HCT116 (cell line): ENCODE data around the gene SLC4A9. TPM values are rescaled to one million over a fixed set of nuclear protein-coding genes. Genes with fewer than 3 reads are reported as not detected.

ENCODE experiments used
- ATAC-seq: fragments of 200-7000 bp; cut with Tn5 transposase; 2 replicates; pipeline ENCODE4 v1.9.1; 2020; ENCODE audit warnings: mild to moderate bottlenecking, moderate library complexity
- BruUV-seq: library from RNA; stranded (reverse); fragments of 400-500 nt; replicated peaks from 2 replicates; lab custom pipeline; 2021; lab: Mats Ljungman, UMichigan
- CTCF ChIA-PET: fragments of 300-600 bp; sonication (Branson Sonifier 250); formaldehyde crosslinking; loops from one replicate; lab custom pipeline; 2021; ENCODE audit warnings: antibody characterized with exemption; lab: Charles Lee
- POLR2A ChIA-PET: fragments of 300-600, 350-600 bp; sonication (Branson Sonifier 250); formaldehyde crosslinking; loops from one replicate; lab custom pipeline; 2021; ENCODE audit warnings: antibody characterized with exemption; lab: Charles Lee
- RAD21 ChIA-PET, 2 experiments: fragments of 300-600 bp; sonication (Branson Sonifier 250); formaldehyde crosslinking; loops; one replicate each; lab custom pipeline; 2023; ENCODE audit warnings: low total read pairs in 2 of 2; ENCODE audit not compliant: uncharacterized antibody in 2 of 2, unreplicated experiment in 2 of 2, low non-redundant PET in 1 of 2; lab: Charles Lee
- DNase-seq: peaks from one replicate; pipeline ENCODE4 v3.0.0-alpha.2; 2010; ENCODE audit warnings: low read depth, low spot score
- H2AFZ ChIP-seq: fragments of 200-600 bp; shearing (Covaris generic), sonication (generic); 2 replicates; pipeline ENCODE4 v1.6.1; 2017; ENCODE audit warnings: low read depth, mixed run types, mixed read lengths, antibody characterized with exemption, low read length; ENCODE audit not compliant: poor library complexity, severe bottlenecking
- H3K27ac ChIP-seq: 2 replicates; pipeline ENCODE4 v1.5.1; 2012; ENCODE audit warnings: low read depth, low read length
- H3K27me3 ChIP-seq: fragments of 200-600 bp; sonication (generic); 2 replicates; pipeline ENCODE4 v1.6.1; 2016; ENCODE audit warnings: mixed run types, low read length, mixed read lengths; ENCODE audit not compliant: insufficient read depth
- H3K36me3 ChIP-seq, 2 experiments: fragments of 200-500 bp in 1 of 2; fragments of 200-600 bp in 1 of 2; sonication (Bioruptor generic) in 1 of 2; sonication (generic) in 1 of 2; 2 replicates each; pipeline versions ENCODE4 v1.5.1 to v1.6.1; 2014 to 2016; ENCODE audit warnings: low read length in 2 of 2, inconsistent platforms in 1 of 2, mixed read lengths in 1 of 2, mixed run types in 1 of 2; ENCODE audit not compliant: insufficient read depth in 2 of 2, control insufficient read depth in 1 of 2
- H3K4me1 ChIP-seq, 2 experiments: fragments of 200-600 bp in 1 of 2; sonication (generic) in 1 of 2; 2 replicates each; pipeline versions ENCODE4 v1.5.1 to v1.6.1; 2012 to 2017; ENCODE audit warnings: low read length in 2 of 2, inconsistent platforms in 1 of 2, mild to moderate bottlenecking in 1 of 2, mixed read lengths in 1 of 2, mixed run types in 1 of 2, moderate library complexity in 1 of 2; ENCODE audit not compliant: insufficient read depth in 2 of 2, control insufficient read depth in 1 of 2
- H3K4me2 ChIP-seq: fragments of 200-600 bp; sonication (generic); 2 replicates; pipeline ENCODE4 v1.6.1; 2017; ENCODE audit warnings: mixed run types, low read length, mixed read lengths
- H3K4me3 ChIP-seq, 2 experiments: fragments of 200-600 bp in 1 of 2; sonication (generic) in 1 of 2; replicated peaks in 1 of 2; 2 replicates each; pipeline ENCODE4 v1.5.1; 2011 to 2016; ENCODE audit warnings: low read length in 2 of 2, control low read depth in 1 of 2, low read depth in 1 of 2, mild to moderate bottlenecking in 1 of 2, mixed read lengths in 1 of 2, mixed run types in 1 of 2
- H3K79me2 ChIP-seq: fragments of 200-600 bp; sonication (generic); 2 replicates; pipeline ENCODE4 v1.6.1; 2017; ENCODE audit warnings: mild to moderate bottlenecking, mixed run types, low read length, moderate library complexity, mixed read lengths; ENCODE audit not compliant: insufficient read depth
- H3K9ac ChIP-seq: fragments of 200-600 bp; sonication (generic); 2 replicates; pipeline ENCODE4 v1.6.1; 2016; ENCODE audit warnings: low read length, mixed read lengths
- H3K9me2 ChIP-seq: fragments of 200-600 bp; sonication (generic), shearing (Covaris generic); 2 replicates; pipeline ENCODE4 v1.6.1; 2017; ENCODE audit warnings: mixed run types, mild to moderate bottlenecking, moderate library complexity; ENCODE audit not compliant: insufficient read depth
- H3K9me3 ChIP-seq, 2 experiments: fragments of 200-500 bp in 1 of 2; fragments of 200-600 bp in 1 of 2; sonication (Bioruptor generic) in 1 of 2; sonication (generic) in 1 of 2; 2 replicates each; pipeline ENCODE4 v1.6.1; 2014 to 2017; ENCODE audit warnings: low read length in 2 of 2, mixed read lengths in 2 of 2, inconsistent platforms in 1 of 2, low read depth in 1 of 2, mild to moderate bottlenecking in 1 of 2, mixed run types in 1 of 2, moderate library complexity in 1 of 2; ENCODE audit not compliant: control insufficient read depth in 1 of 2, insufficient read depth in 1 of 2
- H4K20me1 ChIP-seq: fragments of 200-600 bp; sonication (generic), shearing (Covaris generic); 2 replicates; pipeline ENCODE4 v1.6.1; 2017; ENCODE audit warnings: mixed run types, mild to moderate bottlenecking, moderate library complexity; ENCODE audit not compliant: insufficient read depth
- CBX3 ChIP-seq: IDR thresholded peaks from 2 replicates; pipeline ENCODE4 v1.6.1; 2012; ENCODE audit warnings: low read depth
- CEBPB ChIP-seq: IDR thresholded peaks from 2 replicates; pipeline ENCODE4 v1.6.1; 2012; ENCODE audit warnings: low read depth
- JUND ChIP-seq: IDR thresholded peaks from 2 replicates; pipeline ENCODE4 v1.6.1; 2012
- POLR2A ChIP-seq: IDR thresholded peaks from 2 replicates; pipeline ENCODE4 v1.7.0; 2011; ENCODE audit warnings: borderline replicate concordance; ENCODE audit not compliant: insufficient read depth, insufficient read length; ENCODE audit errors: extremely low read depth
- POLR2AphosphoS5 ChIP-seq: IDR thresholded peaks from 2 replicates; pipeline ENCODE4 v1.6.1; 2011; ENCODE audit warnings: mild to moderate bottlenecking, low read depth, low read length, moderate library complexity
- SIN3A ChIP-seq: IDR thresholded peaks from 2 replicates; pipeline ENCODE4 v1.6.1; 2012; ENCODE audit warnings: low read depth
- SRF ChIP-seq: IDR thresholded peaks from 2 replicates; pipeline ENCODE4 v1.6.1; 2012; ENCODE audit warnings: low read depth
- TCF7L2 ChIP-seq: IDR thresholded peaks from 2 replicates; pipeline ENCODE4 v1.7.0; 2011; ENCODE audit warnings: borderline replicate concordance, inconsistent platforms; ENCODE audit not compliant: insufficient read depth, insufficient read length; ENCODE audit errors: extremely low read depth
- YY1 ChIP-seq: IDR thresholded peaks from 2 replicates; pipeline ENCODE4 v1.6.1; 2011; ENCODE audit warnings: low read length, low read depth, moderate library complexity, mild to moderate bottlenecking; ENCODE audit not compliant: insufficient replicate concordance; ENCODE audit errors: extremely low read depth
- ZFX ChIP-seq: fragments of 450-650 bp; IDR thresholded peaks from 2 replicates; pipeline ENCODE4 v1.6.1; 2017
- ZNF274 ChIP-seq: fragments of 200-500 bp; sonication (Bioruptor generic); IDR thresholded peaks from 2 replicates; pipeline ENCODE4 v1.6.1; 2014; ENCODE audit warnings: mild to moderate bottlenecking, low read depth, low read length, inconsistent platforms
- intact Hi-C: fragments of 100-400 bp; cut with micrococcal nuclease; formaldehyde crosslinking; loops from 2 replicates; pipeline ENCODE4 v1.10.0; 2022
- total RNA-seq: library from RNA; stranded (reverse); gene quantifications from one replicate; pipeline ENCODE4 v1.2.1, GENCODE V29; 2021; ENCODE audit not compliant: unreplicated experiment
- TF ChIP-seq, protein P1 (sequence below): IDR thresholded peaks from 2 replicates; pipeline ENCODE4 v1.6.1; 2012

The SLC4A9 gene
- total RNA-seq, 1 experiment from 2014 or later: 0.49 TPM

DNA sequence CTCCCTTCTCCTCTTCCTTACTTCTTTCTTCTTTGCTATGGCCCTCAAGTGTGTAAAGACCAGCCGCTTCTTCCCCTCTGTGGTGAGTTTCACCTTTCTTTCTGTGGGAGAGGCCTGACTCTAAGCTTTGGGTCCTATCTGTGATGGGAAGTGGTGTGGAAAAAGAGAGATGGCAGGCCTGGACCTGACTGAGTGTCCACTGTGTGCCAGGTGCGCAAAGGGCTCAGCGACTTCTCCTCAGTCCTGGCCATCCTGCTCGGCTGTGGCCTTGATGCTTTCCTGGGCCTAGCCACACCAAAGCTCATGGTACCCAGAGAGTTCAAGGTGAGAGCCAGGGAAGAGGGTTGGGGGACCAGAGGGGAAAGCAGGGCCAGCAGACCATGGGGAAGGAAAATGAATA lies 5.9 kb downstream of the SLC4A9 start:
- Histone ChIP-seq H4K20me1 (no peaks in the 10 kb centered on the region), H3K4me1 (peaks cover 3 to 29% of the 10 kb centered on the region in 2 experiments; a peak in 3 of 4 replicates), H3K9me3 (no peaks in the 10 kb centered on the region), H3K79me2 (no peaks in the 10 kb centered on the region), H3K9ac (no peak overlapping the region), H2AFZ (no peak overlapping the region), H3K4me2 (no peak overlapping the region), H3K27me3 (no peaks in the 10 kb centered on the region), H3K27ac (no peak overlapping the region), H3K4me3 (no peak overlapping the region), H3K36me3 (no peaks in the 10 kb centered on the region), H3K9me2 (no peaks in the 10 kb centered on the region)
- RAD21 ChIA-PET: no interaction called here
- CTCF ChIA-PET: interaction anchor here (1.1 to 1.9 kb wide), 2 partner anchors 20 to 354 kb away, joined by 3 to 4 read pairs; partner anchors contain the start of gene HBEGF
- ATAC-seq: no peak
- DNase-seq: no peak
- TF ChIP-seq ZFX (no peak), YY1 (no peak), CEBPB (no peak), POLR2AphosphoS5 (no peak), CBX3 (no peak), TCF7L2 (no peak), ZNF274 (no peak), SIN3A (no peak), POLR2A (no peak), SRF (no peak), JUND (no peak)
- TF ChIP-seq, protein P1, sequence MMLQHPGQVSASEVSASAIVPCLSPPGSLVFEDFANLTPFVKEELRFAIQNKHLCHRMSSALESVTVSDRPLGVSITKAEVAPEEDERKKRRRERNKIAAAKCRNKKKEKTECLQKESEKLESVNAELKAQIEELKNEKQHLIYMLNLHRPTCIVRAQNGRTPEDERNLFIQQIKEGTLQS: no peak
- intact Hi-C loops: no loop called here
- POLR2A ChIA-PET: interaction anchor here (1.3 kb wide), 1 partner anchor 20 kb away, joined by 4 read pairs; the partner anchor contains the start of gene HBEGF
- no TSS peak for BruUV-seq
